Activated T-helper 1 cell treated with anti-CD3 and anti-CD28 coated beads, Interleukin-12 subunit alpha, Interleukin-12 subunit beta, Interleukin-2, Interleukin-4 antibody, amounts not matched to agents 30 ng/mL and 10 ng/mL and 1 ng/mL, durations not matched to agents 14 hours and 24 hours and 36 hours (primary cell): Measurements from ENCODE around the gene ARHGAP1. TPM values are rescaled to one million over a fixed set of nuclear protein-coding genes. Genes with fewer than 3 reads are reported as not detected.

Experiments
- DNase-seq: peaks from one replicate; pipeline ENCODE4 v3.0.0; 2021; ENCODE audit warnings: low spot score
- H3K27ac Mint-ChIP-seq: one replicate; pipeline ENCODE4 v1.8.0; 2021; ENCODE audit warnings: mild to moderate bottlenecking, mixed read lengths
- H3K27me3 Mint-ChIP-seq: one replicate; pipeline ENCODE4 v1.8.0; 2022; ENCODE audit warnings: mild to moderate bottlenecking, moderate library complexity, mixed read lengths; ENCODE audit not compliant: insufficient read depth
- H3K36me3 Mint-ChIP-seq: one replicate; pipeline ENCODE4 v1.8.0; 2021; ENCODE audit warnings: low read depth, mixed read lengths
- H3K4me1 Mint-ChIP-seq: one replicate; pipeline ENCODE4 v1.8.0; 2021; ENCODE audit warnings: low read depth, mixed read lengths
- H3K4me3 Mint-ChIP-seq: one replicate; pipeline ENCODE4 v1.8.0; 2021; ENCODE audit warnings: mild to moderate bottlenecking, moderate library complexity, mixed read lengths
- H3K9me3 Mint-ChIP-seq: one replicate; pipeline ENCODE4 v1.8.0; 2021; ENCODE audit warnings: mixed read lengths
- intact Hi-C: fragments of 100-400 bp; cut with micrococcal nuclease; formaldehyde crosslinking; loops from one replicate; pipeline ENCODE4 v1.15.1; 2024
- total RNA-seq: library from RNA; stranded (reverse); gene quantifications from 2 replicates; pipeline ENCODE4 v1.2.3, GENCODE V29; 2022

Gene ARHGAP1
- total RNA-seq: 69.8 and 71.7 TPM in 2 replicates

GRCh38 chr11:46700241-46701077 is at the start of gene ARHGAP1, which contains the start of gene ZNF408:
Gene ARHGAP1, minus strand, starts transcription at chr11:46700619. Its CDS starts 4,512 bp downstream, at chr11:46696107.
Gene ZNF408, plus strand, starts transcription at chr11:46701031. Its CDS starts 17 bp downstream, at chr11:46701048.
- Mint-ChIP-seq H3K4me1 (peaks cover 48% of the 10 kb centered on the region), H3K27me3 (peaks cover 2% of the 10 kb centered on the region), H3K9me3 (no peaks in the 10 kb centered on the region), H3K27ac (peak within 1 kb of the TSS; percentile 95), H3K4me3 (peak within 1 kb of the TSS; percentile 99), H3K36me3 (peaks cover 39% of the 10 kb centered on the region)
- DNase-seq: peak; percentile 98
- intact Hi-C loops: loop anchor here (1.0 to 5.0 kb wide), 15 partner anchors 29 to 1066 kb away; partner anchors contain the start of genes ACP2, AMBRA1, ARFGAP2 and ATG13

- Mint-ChIP-seq H3K36me3 (peaks cover 60% of the 10 kb centered on the region), H3K27me3 (no peaks in the 10 kb centered on the region), H3K4me3 (no peak overlapping the region), H3K27ac (no peak overlapping the region), H3K9me3 (no peaks in the 10 kb centered on the region), H3K4me1 (no peaks in the 10 kb centered on the region)
- DNase-seq: no peak
- intact Hi-C loops: no loop called here
Measured at GRCh38 chr11:46747150-46747549, 46.7 kb upstream of the ARHGAP1 start.

- no peaks in the 10 kb centered on the region for H3K4me1 Mint-ChIP-seq
- no peak overlapping the region for H3K4me3 Mint-ChIP-seq
- no peaks in the 10 kb centered on the region for H3K9me3 Mint-ChIP-seq
- no peak overlapping the region for H3K27ac Mint-ChIP-seq
- no peak for DNase-seq
- H3K27me3 Mint-ChIP-seq: no peaks in the 10 kb centered on the region
- intact Hi-C loops: no loop called here
- H3K36me3 Mint-ChIP-seq: peaks cover 60% of the 10 kb centered on the region
Measured at GRCh38 chr11:46745995-46746394, 45.6 kb upstream of the ARHGAP1 start.

GRCh38 chr11:46745328-46745727 is 44.9 kb upstream of the ARHGAP1 start:
- Mint-ChIP-seq H3K27me3 (no peaks in the 10 kb centered on the region), H3K27ac (no peak overlapping the region), H3K36me3 (peaks cover 55% of the 10 kb centered on the region), H3K4me1 (no peaks in the 10 kb centered on the region), H3K4me3 (no peak overlapping the region), H3K9me3 (no peaks in the 10 kb centered on the region)
- intact Hi-C loops: no loop called here
- DNase-seq: no peak

GRCh38 chr11:46743693-46744339 is 43.4 kb upstream of the ARHGAP1 start:
- H3K36me3 Mint-ChIP-seq: peaks cover 48% of the 10 kb centered on the region
- no peaks in the 10 kb centered on the region for H3K9me3 Mint-ChIP-seq
- intact Hi-C loops: no loop called here
- no peak overlapping the region for H3K27ac Mint-ChIP-seq
- no peak overlapping the region for H3K4me3 Mint-ChIP-seq
- no peaks in the 10 kb centered on the region for H3K4me1 Mint-ChIP-seq
- no peak for DNase-seq
- H3K27me3 Mint-ChIP-seq: no peaks in the 10 kb centered on the region

GRCh38 chr11:46743043-46743442 is 42.6 kb upstream of the ARHGAP1 start:
- intact Hi-C loops: no loop called here
- Mint-ChIP-seq H3K4me3 (no peak overlapping the region), H3K36me3 (peaks cover 46% of the 10 kb centered on the region), H3K27ac (no peak overlapping the region), H3K9me3 (no peaks in the 10 kb centered on the region), H3K4me1 (no peaks in the 10 kb centered on the region), H3K27me3 (no peaks in the 10 kb centered on the region)
- no peak for DNase-seq

GRCh38 chr11:46741600-46742484 is 41.4 kb upstream of the ARHGAP1 start:
- intact Hi-C loops: no loop called here
- no peak for DNase-seq
- Mint-ChIP-seq H3K27me3 (no peaks in the 10 kb centered on the region), H3K4me3 (no peak overlapping the region), H3K27ac (no peak overlapping the region), H3K4me1 (no peaks in the 10 kb centered on the region), H3K36me3 (peaks cover 37% of the 10 kb centered on the region), H3K9me3 (no peaks in the 10 kb centered on the region)

GRCh38 chr11:46738887-46739286 is 38.5 kb upstream of the ARHGAP1 start:
- H3K27me3 Mint-ChIP-seq: no peaks in the 10 kb centered on the region
- H3K4me3 Mint-ChIP-seq: no peak overlapping the region
- H3K9me3 Mint-ChIP-seq: no peaks in the 10 kb centered on the region
- H3K36me3 Mint-ChIP-seq: peaks cover 26% of the 10 kb centered on the region
- no peak overlapping the region for H3K27ac Mint-ChIP-seq
- DNase-seq: no peak
- H3K4me1 Mint-ChIP-seq: no peaks in the 10 kb centered on the region
- intact Hi-C loops: no loop called here

- intact Hi-C loops: no loop called here
- H3K4me1 Mint-ChIP-seq: no peaks in the 10 kb centered on the region
- no peak overlapping the region for H3K27ac Mint-ChIP-seq
- no peaks in the 10 kb centered on the region for H3K9me3 Mint-ChIP-seq
- H3K36me3 Mint-ChIP-seq: peaks cover 16% of the 10 kb centered on the region
- no peaks in the 10 kb centered on the region for H3K27me3 Mint-ChIP-seq
- DNase-seq: no peak
- H3K4me3 Mint-ChIP-seq: no peak overlapping the region
Measured at GRCh38 chr11:46737699-46738098, 37.3 kb upstream of the ARHGAP1 start.

- Mint-ChIP-seq H3K36me3 (peaks cover 6% of the 10 kb centered on the region), H3K4me1 (no peaks in the 10 kb centered on the region), H3K27me3 (no peaks in the 10 kb centered on the region), H3K27ac (no peak overlapping the region), H3K4me3 (no peak overlapping the region), H3K9me3 (no peaks in the 10 kb centered on the region)
- intact Hi-C loops: no loop called here
- DNase-seq: no peak
Measured at GRCh38 chr11:46736615-46737014, 36.2 kb upstream of the ARHGAP1 start.

- H3K36me3 Mint-ChIP-seq: peaks cover 4% of the 10 kb centered on the region
- no peak for DNase-seq
- intact Hi-C loops: no loop called here
- no peaks in the 10 kb centered on the region for H3K4me1 Mint-ChIP-seq
- H3K4me3 Mint-ChIP-seq: no peak overlapping the region
- H3K27ac Mint-ChIP-seq: no peak overlapping the region
- no peaks in the 10 kb centered on the region for H3K9me3 Mint-ChIP-seq
- no peaks in the 10 kb centered on the region for H3K27me3 Mint-ChIP-seq
Measured at GRCh38 chr11:46736146-46736545, 35.7 kb upstream of the ARHGAP1 start.

GRCh38 chr11:46733234-46733633 is 32.8 kb upstream of the ARHGAP1 start:
- no peak for DNase-seq
- H3K9me3 Mint-ChIP-seq: no peaks in the 10 kb centered on the region
- H3K27ac Mint-ChIP-seq: no peak overlapping the region
- no peaks in the 10 kb centered on the region for H3K4me1 Mint-ChIP-seq
- no peaks in the 10 kb centered on the region for H3K36me3 Mint-ChIP-seq
- intact Hi-C loops: no loop called here
- no peak overlapping the region for H3K4me3 Mint-ChIP-seq
- H3K27me3 Mint-ChIP-seq: no peaks in the 10 kb centered on the region
